SK-N-SH (cell line): ENCODE measurements around the gene CYP3A5. TPM values are rescaled to one million over a fixed set of nuclear protein-coding genes. Genes with fewer than 3 reads are reported as not detected.

Experiments used
- CTCF ChIA-PET: fragments of 300-600, 350-600 bp; formaldehyde crosslinking; extraction: SDS; loops from one replicate; lab custom pipeline; 2021; lab: Yijun Ruan, JAX
- POLR2A ChIA-PET: fragments of 350-600 bp; sonication (Branson Sonifier 250); formaldehyde crosslinking; extraction: SDS; loops from one replicate; lab custom pipeline; 2020; ENCODE audit warnings: antibody characterized with exemption, inconsistent platforms; lab: Yijun Ruan, JAX
- DNase-seq: peaks from one replicate; pipeline ENCODE4 v3.0.0; 2012
- H2AFZ ChIP-seq: fragments of 200-600 bp; sonication (generic); 2 replicates; pipeline ENCODE4 v1.8.1; 2016; ENCODE audit warnings: antibody characterized with exemption, mild to moderate bottlenecking, low read depth
- H3F3A ChIP-seq: fragments of 200-600 bp; sonication (generic); replicated peaks from 2 replicates; pipeline ENCODE3; 2016; ENCODE audit warnings: antibody characterized with exemption, mild to moderate bottlenecking; ENCODE audit not compliant: insufficient read depth
- H3K27ac ChIP-seq, 2 experiments: fragments of 200-500 bp in 1 of 2; fragments of 200-600 bp in 1 of 2; sonication (Bioruptor generic) in 1 of 2; sonication (generic), shearing (Covaris generic) in 1 of 2; 2 replicates each; pipeline versions ENCODE4 v1.5.1 to v1.6.1; 2014 to 2016; ENCODE audit warnings: low read depth in 2 of 2, inconsistent platforms in 1 of 2, low read length in 1 of 2, mild to moderate bottlenecking in 1 of 2, mixed read lengths in 1 of 2
- H3K27me3 ChIP-seq: fragments of 200-600 bp; sonication (generic), shearing (Covaris generic); 2 replicates; pipeline ENCODE4 v1.6.1; 2016; ENCODE audit warnings: mixed run types; ENCODE audit not compliant: insufficient read depth
- H3K36me3 ChIP-seq, 2 experiments: fragments of 200-500 bp in 1 of 2; fragments of 200-600 bp in 1 of 2; sonication (Bioruptor generic) in 1 of 2; sonication (generic) in 1 of 2; replicated peaks in 1 of 2; 2 replicates each; pipeline versions ENCODE3 to v1.5.1; 2014 to 2016; ENCODE audit warnings: low read length in 1 of 2, mild to moderate bottlenecking in 1 of 2; ENCODE audit not compliant: insufficient read depth in 2 of 2, control insufficient read depth in 1 of 2
- H3K4me1 ChIP-seq, 2 experiments: fragments of 200-500 bp in 1 of 2; fragments of 200-600 bp in 1 of 2; sonication (Bioruptor generic) in 1 of 2; sonication (generic), shearing (Covaris generic) in 1 of 2; 2 replicates each; pipeline versions ENCODE4 v1.5.1 to v1.6.1; 2014 to 2016; ENCODE audit warnings: low read depth in 1 of 2, low read length in 1 of 2, mixed run types in 1 of 2; ENCODE audit not compliant: insufficient read depth in 2 of 2, control insufficient read depth in 1 of 2
- H3K4me2 ChIP-seq: fragments of 200-600 bp; sonication (generic), shearing (Covaris generic); 2 replicates; pipeline ENCODE4 v1.6.1; 2017; ENCODE audit warnings: mixed run types
- H3K4me3 ChIP-seq, 2 experiments: fragments of 200-500 bp in 1 of 2; fragments of 200-600 bp in 1 of 2; sonication (Bioruptor generic) in 1 of 2; sonication (generic), shearing (Covaris generic) in 1 of 2; 2 replicates each; pipeline versions ENCODE4 v1.5.1 to v1.8.1; 2014 to 2016; ENCODE audit warnings: low read depth in 2 of 2, inconsistent platforms in 1 of 2, low read length in 1 of 2, mild to moderate bottlenecking in 1 of 2, mixed read lengths in 1 of 2, moderate library complexity in 1 of 2
- H3K79me2 ChIP-seq: fragments of 200-600 bp; sonication (generic); 2 replicates; pipeline ENCODE4 v1.8.1; 2017; ENCODE audit warnings: mild to moderate bottlenecking; ENCODE audit not compliant: insufficient read depth
- H3K9ac ChIP-seq: fragments of 200-600 bp; sonication (generic); 2 replicates; pipeline ENCODE4 v1.6.1; 2017; ENCODE audit warnings: mixed run types
- H3K9me2 ChIP-seq: fragments of 200-600 bp; sonication (generic); 2 replicates; pipeline ENCODE4 v1.6.1; 2017; ENCODE audit warnings: mixed run types
- H3K9me3 ChIP-seq: fragments of 200-600 bp; sonication (generic); 2 replicates; pipeline ENCODE4 v1.6.1; 2017; ENCODE audit warnings: mixed run types, mild to moderate bottlenecking, moderate library complexity
- H4K20me1 ChIP-seq: fragments of 200-600 bp; sonication (generic); 2 replicates; pipeline ENCODE4 v1.6.1; 2017; ENCODE audit warnings: mild to moderate bottlenecking, mixed run types; ENCODE audit not compliant: insufficient read depth
- ELF1 ChIP-seq: IDR thresholded peaks from 2 replicates; pipeline ENCODE4 v1.4.0; 2012
- FOXM1 ChIP-seq: IDR thresholded peaks from 2 replicates; pipeline ENCODE4 v1.4.0; 2012; ENCODE audit warnings: low read depth, mild to moderate bottlenecking
- GABPA ChIP-seq: IDR thresholded peaks from 2 replicates; pipeline ENCODE4 v1.4.0; 2012; ENCODE audit warnings: low read depth, mild to moderate bottlenecking
- MXI1 ChIP-seq: IDR thresholded peaks from 2 replicates; pipeline ENCODE4 v1.6.1; 2012; ENCODE audit warnings: mild to moderate bottlenecking, low read depth, low read length, improper control_type of control experiment
- POLR2AphosphoS5 ChIP-seq: IDR thresholded peaks from 2 replicates; pipeline ENCODE4 v1.6.1; 2012; ENCODE audit warnings: low read depth, low read length
- RCOR1 ChIP-seq: fragments of 150-350 bp; IDR thresholded peaks from 2 replicates; pipeline ENCODE4 v1.6.1; 2017; ENCODE audit warnings: antibody characterized with exemption, low read length
- SIN3A ChIP-seq: IDR thresholded peaks from 2 replicates; pipeline ENCODE4 v1.6.1; 2012; ENCODE audit warnings: low read depth, mild to moderate bottlenecking, low read length, moderate library complexity, borderline replicate concordance
- SMC3 ChIP-seq: IDR thresholded peaks from 2 replicates; pipeline ENCODE4 v1.6.1; 2012; ENCODE audit warnings: low read depth, low read length, improper control_type of control experiment
- TAF1 ChIP-seq: IDR thresholded peaks from 2 replicates; pipeline ENCODE4 v1.6.1; 2012; ENCODE audit warnings: low read depth, mild to moderate bottlenecking, low read length, moderate library complexity, borderline replicate concordance
- TCF12 ChIP-seq: IDR thresholded peaks from 2 replicates; pipeline ENCODE4 v1.4.0; 2012
- TEAD4 ChIP-seq: IDR thresholded peaks from 2 replicates; pipeline ENCODE4 v1.4.0; 2012; ENCODE audit warnings: mild to moderate bottlenecking, borderline replicate concordance; ENCODE audit not compliant: insufficient read depth
- WGBS: methylation state at CpG from one replicate; pipeline ENCODE4 v1.1.6; 2017; ENCODE audit warnings: low lambda C conversion rate; 5-methylcytosine and 5-hydroxymethylcytosine counted together
- polyA plus RNA-seq, 3 experiments: library from polyadenylated mRNA; depleted of rRNA; stranded (reverse); fragments of >200 nt; gene quantifications; 2 replicates each; pipeline ENCODE4 v1.2.3, GENCODE V29; 2012
- TF ChIP-seq, protein P1 (sequence below): IDR thresholded peaks from 2 replicates; pipeline ENCODE4 v1.4.0; 2012; ENCODE audit warnings: low read depth
- TF ChIP-seq, protein P2 (sequence below): fragments of 150-350 bp; IDR thresholded peaks from 2 replicates; pipeline ENCODE4 v1.6.1; 2016; ENCODE audit warnings: mild to moderate bottlenecking, low read depth, low read length
- TF ChIP-seq, protein P3 (sequence below): IDR thresholded peaks from 2 replicates; pipeline ENCODE4 v1.4.0; 2012; ENCODE audit warnings: low read depth, borderline replicate concordance
- TF ChIP-seq, protein P4 (sequence below): IDR thresholded peaks from 2 replicates; pipeline ENCODE4; 2012
- TF ChIP-seq, protein P5 (sequence below): IDR thresholded peaks from 2 replicates; pipeline ENCODE4 v1.4.0; 2012; ENCODE audit warnings: low read depth, borderline replicate concordance
- TF ChIP-seq, protein P6 (sequence below): fragments of 200-600 bp; sonication (generic); IDR thresholded peaks from 2 replicates; pipeline ENCODE4 v1.6.1; 2017; ENCODE audit warnings: antibody characterized with exemption, mild to moderate bottlenecking, moderate library complexity

CYP3A5 gene
- polyA plus RNA-seq, 1 of the 3 experiments (the other 2 are of a cell fraction) = 0.25 TPM

DNA sequence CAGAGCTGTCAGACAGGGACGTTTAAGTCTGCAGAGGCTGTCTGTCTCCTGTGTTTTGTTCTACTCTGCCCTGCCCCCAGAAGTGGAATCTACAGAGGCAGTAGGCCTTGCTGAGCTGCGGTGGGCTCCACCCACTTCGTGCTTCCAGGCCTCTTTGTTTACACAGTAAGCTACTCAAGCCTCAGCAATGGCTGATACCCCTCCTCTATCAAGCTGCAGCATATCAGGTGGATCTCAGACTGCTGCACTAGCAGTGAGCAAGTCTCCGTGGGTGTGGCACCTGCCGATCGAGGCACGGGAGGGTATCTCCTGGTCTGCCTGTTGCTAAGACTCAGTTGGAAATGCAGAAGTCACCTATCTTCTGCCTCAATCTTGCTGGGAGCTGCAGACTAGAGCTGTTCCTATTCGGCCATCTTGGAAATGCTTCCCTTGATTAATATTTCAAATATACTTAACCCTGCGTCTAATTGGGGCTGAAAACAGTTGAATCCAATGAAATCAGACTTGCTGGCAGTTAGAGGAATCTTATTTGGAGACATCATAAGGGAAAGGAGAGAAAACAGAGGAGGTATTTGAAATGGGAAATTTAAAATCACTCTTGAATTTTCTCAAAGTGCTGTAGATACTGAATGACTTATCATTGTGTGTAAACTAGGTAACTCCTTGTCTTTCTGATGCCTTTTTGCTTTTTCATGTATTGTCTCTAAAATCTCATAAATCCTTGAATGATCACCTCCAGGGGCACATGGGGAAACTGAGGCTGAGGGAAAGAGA, 13.8 kb upstream of the CYP3A5 start:
- peaks cover 0 to 2% of the 10 kb centered on the region in 2 experiments; a peak in 1 of 4 replicates for H3K4me1 ChIP-seq
- no peaks in the 10 kb centered on the region for H3K36me3 ChIP-seq
- 1% methylated on average over 9 of the region's 9 CpGs for WGBS
- H4K20me1 ChIP-seq = no peaks in the 10 kb centered on the region
- no peak overlapping the region for H3K27ac ChIP-seq
- H3F3A ChIP-seq = no peaks in the 10 kb centered on the region
- DNase-seq = no peak
- peaks cover 5% of the 10 kb centered on the region for H3K27me3 ChIP-seq
- no peak overlapping the region for H3K9ac ChIP-seq
- H3K4me3 ChIP-seq = no peak overlapping the region
- no peaks in the 10 kb centered on the region for H3K9me3 ChIP-seq
- H3K79me2 ChIP-seq = no peaks in the 10 kb centered on the region
- TF ChIP-seq, protein P1, sequence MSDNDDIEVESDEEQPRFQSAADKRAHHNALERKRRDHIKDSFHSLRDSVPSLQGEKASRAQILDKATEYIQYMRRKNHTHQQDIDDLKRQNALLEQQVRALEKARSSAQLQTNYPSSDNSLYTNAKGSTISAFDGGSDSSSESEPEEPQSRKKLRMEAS = no peak
- TF ChIP-seq TCF12 (no peak), MXI1 (no peak), FOXM1 (no peak), TAF1 (no peak), RCOR1 (no peak), GABPA (no peak), SMC3 (no peak), POLR2AphosphoS5 (no peak), TEAD4 (no peak), ELF1 (no peak), SIN3A (no peak)
- TF ChIP-seq, protein P2, sequence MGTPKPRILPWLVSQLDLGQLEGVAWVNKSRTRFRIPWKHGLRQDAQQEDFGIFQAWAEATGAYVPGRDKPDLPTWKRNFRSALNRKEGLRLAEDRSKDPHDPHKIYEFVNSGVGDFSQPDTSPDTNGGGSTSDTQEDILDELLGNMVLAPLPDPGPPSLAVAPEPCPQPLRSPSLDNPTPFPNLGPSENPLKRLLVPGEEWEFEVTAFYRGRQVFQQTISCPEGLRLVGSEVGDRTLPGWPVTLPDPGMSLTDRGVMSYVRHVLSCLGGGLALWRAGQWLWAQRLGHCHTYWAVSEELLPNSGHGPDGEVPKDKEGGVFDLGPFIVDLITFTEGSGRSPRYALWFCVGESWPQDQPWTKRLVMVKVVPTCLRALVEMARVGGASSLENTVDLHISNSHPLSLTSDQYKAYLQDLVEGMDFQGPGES = no peak
- TF ChIP-seq, protein P3, sequence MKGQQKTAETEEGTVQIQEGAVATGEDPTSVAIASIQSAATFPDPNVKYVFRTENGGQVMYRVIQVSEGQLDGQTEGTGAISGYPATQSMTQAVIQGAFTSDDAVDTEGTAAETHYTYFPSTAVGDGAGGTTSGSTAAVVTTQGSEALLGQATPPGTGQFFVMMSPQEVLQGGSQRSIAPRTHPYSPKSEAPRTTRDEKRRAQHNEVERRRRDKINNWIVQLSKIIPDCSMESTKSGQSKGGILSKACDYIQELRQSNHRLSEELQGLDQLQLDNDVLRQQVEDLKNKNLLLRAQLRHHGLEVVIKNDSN = no peak
- TF ChIP-seq, protein P4, sequence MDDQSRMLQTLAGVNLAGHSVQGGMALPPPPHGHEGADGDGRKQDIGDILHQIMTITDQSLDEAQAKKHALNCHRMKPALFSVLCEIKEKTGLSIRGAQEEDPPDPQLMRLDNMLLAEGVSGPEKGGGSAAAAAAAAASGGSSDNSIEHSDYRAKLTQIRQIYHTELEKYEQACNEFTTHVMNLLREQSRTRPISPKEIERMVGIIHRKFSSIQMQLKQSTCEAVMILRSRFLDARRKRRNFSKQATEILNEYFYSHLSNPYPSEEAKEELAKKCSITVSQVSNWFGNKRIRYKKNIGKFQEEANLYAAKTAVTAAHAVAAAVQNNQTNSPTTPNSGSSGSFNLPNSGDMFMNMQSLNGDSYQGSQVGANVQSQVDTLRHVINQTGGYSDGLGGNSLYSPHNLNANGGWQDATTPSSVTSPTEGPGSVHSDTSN = no peak
- TF ChIP-seq, protein P5, sequence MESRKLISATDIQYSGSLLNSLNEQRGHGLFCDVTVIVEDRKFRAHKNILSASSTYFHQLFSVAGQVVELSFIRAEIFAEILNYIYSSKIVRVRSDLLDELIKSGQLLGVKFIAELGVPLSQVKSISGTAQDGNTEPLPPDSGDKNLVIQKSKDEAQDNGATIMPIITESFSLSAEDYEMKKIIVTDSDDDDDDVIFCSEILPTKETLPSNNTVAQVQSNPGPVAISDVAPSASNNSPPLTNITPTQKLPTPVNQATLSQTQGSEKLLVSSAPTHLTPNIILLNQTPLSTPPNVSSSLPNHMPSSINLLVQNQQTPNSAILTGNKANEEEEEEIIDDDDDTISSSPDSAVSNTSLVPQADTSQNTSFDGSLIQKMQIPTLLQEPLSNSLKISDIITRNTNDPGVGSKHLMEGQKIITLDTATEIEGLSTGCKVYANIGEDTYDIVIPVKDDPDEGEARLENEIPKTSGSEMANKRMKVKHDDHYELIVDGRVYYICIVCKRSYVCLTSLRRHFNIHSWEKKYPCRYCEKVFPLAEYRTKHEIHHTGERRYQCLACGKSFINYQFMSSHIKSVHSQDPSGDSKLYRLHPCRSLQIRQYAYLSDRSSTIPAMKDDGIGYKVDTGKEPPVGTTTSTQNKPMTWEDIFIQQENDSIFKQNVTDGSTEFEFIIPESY = no peak
- TF ChIP-seq, protein P6, sequence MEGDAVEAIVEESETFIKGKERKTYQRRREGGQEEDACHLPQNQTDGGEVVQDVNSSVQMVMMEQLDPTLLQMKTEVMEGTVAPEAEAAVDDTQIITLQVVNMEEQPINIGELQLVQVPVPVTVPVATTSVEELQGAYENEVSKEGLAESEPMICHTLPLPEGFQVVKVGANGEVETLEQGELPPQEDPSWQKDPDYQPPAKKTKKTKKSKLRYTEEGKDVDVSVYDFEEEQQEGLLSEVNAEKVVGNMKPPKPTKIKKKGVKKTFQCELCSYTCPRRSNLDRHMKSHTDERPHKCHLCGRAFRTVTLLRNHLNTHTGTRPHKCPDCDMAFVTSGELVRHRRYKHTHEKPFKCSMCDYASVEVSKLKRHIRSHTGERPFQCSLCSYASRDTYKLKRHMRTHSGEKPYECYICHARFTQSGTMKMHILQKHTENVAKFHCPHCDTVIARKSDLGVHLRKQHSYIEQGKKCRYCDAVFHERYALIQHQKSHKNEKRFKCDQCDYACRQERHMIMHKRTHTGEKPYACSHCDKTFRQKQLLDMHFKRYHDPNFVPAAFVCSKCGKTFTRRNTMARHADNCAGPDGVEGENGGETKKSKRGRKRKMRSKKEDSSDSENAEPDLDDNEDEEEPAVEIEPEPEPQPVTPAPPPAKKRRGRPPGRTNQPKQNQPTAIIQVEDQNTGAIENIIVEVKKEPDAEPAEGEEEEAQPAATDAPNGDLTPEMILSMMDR = no peak
- TF ChIP-seq, all 33 proteins: peak for 0
- CTCF ChIA-PET = no interaction called here
- Histone ChIP-seq H2AFZ (no peak overlapping the region), H3K9me2 (no peaks in the 10 kb centered on the region), H3K4me2 (no peak overlapping the region)
- POLR2A ChIA-PET = no interaction called here
